HG03196 (cell line): Measurements from ENCODE around the gene HSD11B1L.
A peak's percentile ranks its signal among the peaks of the same experiment; 100 is the strongest.
"Not testable (repeated sequence)": the region's sequence is repeated elsewhere in the genome, so short reads cannot be mapped to it uniquely, and the experiment has no call there.

Experiments
- ATAC-seq: cut with Tn5 transposase; IDR thresholded peaks from one replicate; pipeline ENCODE4 v1.9.1; 2021; ENCODE audit not compliant: unreplicated experiment

Gene HSD11B1L

DNA sequence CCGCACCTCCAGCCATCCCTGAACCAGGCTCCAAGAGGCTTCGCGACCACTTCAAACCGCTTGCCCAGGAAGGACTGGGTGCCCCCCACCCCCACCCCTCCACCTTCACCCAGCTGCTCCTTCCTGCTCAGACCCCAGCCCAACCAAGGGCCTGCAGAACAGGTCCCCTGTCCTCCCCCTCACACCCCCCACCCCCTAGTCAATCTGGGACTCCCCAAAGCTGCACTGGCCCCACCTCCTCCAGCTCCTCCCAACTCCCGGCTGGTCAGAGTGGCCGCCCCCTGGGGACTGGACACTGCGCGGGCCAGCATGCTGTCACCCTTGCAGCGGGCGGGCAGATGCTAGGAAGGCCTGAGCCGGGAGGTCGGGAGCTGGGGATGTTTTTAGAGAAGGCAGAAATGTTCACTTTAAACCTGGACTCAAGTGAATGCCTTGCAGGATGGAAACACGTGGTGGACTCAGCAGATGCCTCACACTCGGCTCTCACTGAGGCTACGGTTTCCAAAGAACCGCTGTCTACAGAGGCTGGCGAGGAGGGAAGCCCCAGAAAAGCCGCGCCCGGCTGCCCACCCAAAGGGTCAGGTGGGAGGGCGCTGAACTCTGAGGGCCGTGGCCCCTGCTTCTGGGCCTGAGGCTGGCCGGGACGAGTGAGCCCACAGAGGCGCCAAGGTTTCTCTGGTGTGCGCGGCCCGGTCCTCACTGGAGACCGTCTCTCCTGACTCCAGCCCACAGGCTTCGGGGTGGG, 17.2 kb downstream of the HSD11B1L start:
- ATAC-seq, result no peak

- ATAC-seq, result no peak
These were observed 18.0 kb downstream of the HSD11B1L start for GRCh38 chr19:5698635-5699422.

- ATAC-seq, result no peak
These were observed 19.7 kb downstream of the HSD11B1L start for GRCh38 chr19:5700455-5701092.

- ATAC-seq, result not testable (repeated sequence)
These were observed 21.2 kb downstream of the HSD11B1L start for GRCh38 chr19:5702053-5702410.

DNA sequence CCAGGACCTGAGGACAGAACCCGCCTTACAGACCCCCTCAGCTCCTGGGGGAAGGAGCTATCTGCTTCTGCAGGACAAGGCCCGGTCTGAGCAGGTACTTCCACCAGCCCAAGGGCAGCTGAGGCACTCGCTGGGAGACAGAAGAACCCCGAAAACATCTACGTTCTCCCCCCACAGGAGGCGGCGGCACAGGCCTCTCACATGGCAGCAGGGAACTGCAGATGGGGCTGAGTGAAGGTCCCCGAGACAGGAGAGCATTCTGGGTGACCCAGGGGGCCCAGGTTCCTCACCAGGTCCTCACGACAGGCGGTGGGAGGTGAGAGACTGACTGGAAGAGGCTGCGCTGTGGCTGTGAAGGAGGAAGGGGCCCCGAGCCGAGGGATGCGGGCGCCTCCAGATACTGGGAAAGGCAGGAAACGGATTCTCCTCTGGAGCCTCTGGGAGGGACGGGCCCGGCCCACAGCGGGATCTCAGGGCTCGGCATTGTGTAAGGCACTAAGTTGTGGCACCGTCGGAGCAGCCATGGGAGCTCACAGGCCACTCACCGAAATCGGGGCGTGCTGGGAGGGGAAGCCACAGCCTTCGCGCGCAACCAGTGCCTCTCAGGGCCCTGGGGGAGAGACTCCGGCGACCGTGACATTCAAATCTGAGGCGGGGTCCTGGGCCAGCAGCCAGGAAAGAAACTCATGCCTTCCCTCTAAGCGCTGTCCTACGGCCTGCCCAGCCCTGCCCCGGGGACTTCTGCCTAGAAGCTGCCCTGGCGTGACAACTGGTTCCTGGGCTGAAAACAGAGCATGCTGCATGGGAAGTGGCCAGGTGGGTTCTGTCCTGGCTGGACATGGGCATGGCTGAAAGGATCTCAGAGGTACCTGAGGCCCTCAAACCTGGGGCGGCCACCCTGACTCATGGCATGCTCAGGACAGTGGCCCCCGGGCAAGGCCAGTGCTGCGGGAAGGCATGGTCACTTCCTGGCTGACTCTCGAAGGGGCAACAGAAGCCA, 23.3 kb downstream of the HSD11B1L start:
- ATAC-seq, result no peak

DNA sequence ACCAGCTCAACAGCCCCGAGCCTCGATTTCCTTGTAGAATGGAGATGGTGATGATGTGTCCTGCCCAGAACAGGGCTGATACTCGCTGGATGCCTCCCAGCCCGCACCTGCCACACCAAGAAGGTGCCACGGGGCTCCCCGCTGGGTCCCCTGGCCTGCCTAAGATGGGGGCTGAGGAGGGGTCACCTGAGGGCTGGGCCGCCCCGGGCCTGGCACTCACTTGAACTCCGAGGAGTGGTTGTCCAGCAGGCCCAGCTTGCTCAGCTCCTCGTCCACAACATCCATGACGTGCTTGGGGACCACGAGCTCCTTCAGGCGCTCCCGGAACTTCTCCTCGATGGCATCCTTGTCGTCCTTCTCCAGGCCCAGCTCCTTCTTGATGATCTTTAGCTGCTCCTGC, 24.7 kb downstream of the HSD11B1L start:
- no peak for ATAC-seq

- no peak for ATAC-seq
These were observed 26.2 kb downstream of the HSD11B1L start for GRCh38 chr19:5706876-5707573.

- no peak for ATAC-seq
These were observed 27.0 kb downstream of the HSD11B1L start for GRCh38 chr19:5707576-5708575.

GRCh38 chr19:5711025-5711424, 30.2 kb downstream of the HSD11B1L start:
- no peak for ATAC-seq

GRCh38 chr19:5711713-5712161, 30.9 kb downstream of the HSD11B1L start:
- ATAC-seq, result no peak

DNA sequence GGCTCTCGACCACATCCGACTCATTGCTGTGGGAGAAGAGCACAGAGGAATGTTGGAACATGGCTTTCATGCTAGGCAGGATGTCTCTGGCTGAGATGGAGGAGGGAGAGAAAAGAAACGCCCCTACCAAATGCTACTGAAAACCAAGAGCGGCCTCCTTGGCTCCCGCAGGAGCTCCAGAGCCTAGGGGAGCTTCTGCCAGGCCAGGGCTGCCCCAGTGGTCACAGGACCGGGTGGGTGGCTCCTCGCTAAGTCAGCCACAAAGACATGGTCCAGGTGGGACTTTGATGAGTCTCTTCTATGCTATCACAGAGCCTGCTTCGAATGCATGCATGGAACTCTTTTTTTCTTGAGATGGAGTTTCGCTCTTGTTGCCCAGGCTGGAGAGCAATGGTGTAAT, 32.4 kb downstream of the HSD11B1L start:
- ATAC-seq, result no peak

GRCh38 chr19:5714816-5715215, 34.0 kb downstream of the HSD11B1L start:
- ATAC-seq, result no peak

- no peak for ATAC-seq
These were observed 36.5 kb downstream of the HSD11B1L start for GRCh38 chr19:5717215-5717935.

GRCh38 chr19:5718037-5718578, 37.3 kb downstream of the HSD11B1L start:
- ATAC-seq, result no peak

- no peak for ATAC-seq
These were observed 37.9 kb downstream of the HSD11B1L start for GRCh38 chr19:5718579-5719273.

DNA sequence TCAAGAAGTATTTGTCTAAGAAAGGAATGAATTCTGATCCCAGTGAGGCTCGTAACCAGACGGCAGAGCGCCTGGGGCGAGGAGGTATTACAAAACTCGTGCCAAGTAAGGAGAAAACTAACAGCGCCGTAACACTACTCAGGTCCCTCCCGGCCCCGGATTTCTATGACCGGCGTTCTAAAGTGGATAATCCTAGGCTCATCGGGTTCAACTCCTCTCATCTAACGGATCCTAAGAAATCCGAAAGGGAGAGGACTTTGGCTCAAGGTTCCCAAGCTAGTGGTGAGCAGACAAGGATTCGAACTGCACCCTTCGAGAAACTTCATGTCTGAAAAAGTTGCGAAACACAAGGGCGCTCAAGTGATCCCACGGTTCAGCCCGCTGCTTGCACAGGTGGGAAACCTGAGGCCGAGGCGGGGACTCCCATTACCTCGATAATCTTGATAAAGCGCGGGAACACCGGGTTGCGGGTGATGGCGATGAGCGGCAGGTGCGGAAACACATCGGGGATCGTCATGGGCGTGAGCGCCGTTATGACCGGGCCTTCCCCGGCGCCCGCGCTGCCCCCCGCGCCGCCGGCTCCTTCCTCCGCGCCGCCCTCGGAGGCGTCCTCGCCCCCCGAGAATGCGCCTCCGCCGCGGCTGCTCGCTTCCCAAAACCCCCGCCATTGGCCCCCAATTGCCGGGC, 38.6 kb downstream of the HSD11B1L start:
- peak; percentile 2 for ATAC-seq
